Panc1 (cell line): ENCODE data around the gene SPOCK1. TPM values are rescaled to one million over a fixed set of nuclear protein-coding genes. Genes with fewer than 3 reads are reported as not detected.

Experiments used
- ATAC-seq: fragments of 200-7000 bp; cut with Tn5 transposase; 2 replicates; pipeline ENCODE4 v1.9.1; 2020; ENCODE audit warnings: mild to moderate bottlenecking, moderate library complexity
- BruUV-seq: library from RNA; stranded (reverse); fragments of 400-500 nt; replicated peaks from 2 replicates; lab custom pipeline; 2021; lab: Mats Ljungman, UMichigan
- CTCF ChIA-PET: fragments of 300-600 bp; sonication (Branson Sonifier 250); formaldehyde crosslinking; loops from one replicate; lab custom pipeline; 2022; ENCODE audit warnings: antibody characterized with exemption; lab: Charles Lee
- POLR2A ChIA-PET: fragments of 300-600 bp; sonication (Branson Sonifier 250); formaldehyde crosslinking; loops from one replicate; lab custom pipeline; 2022; ENCODE audit warnings: antibody characterized with exemption; lab: Charles Lee
- DNase-seq: peaks from one replicate; pipeline ENCODE4 v3.0.0-alpha.2; 2010; ENCODE audit warnings: low read depth, low spot score
- H3K27ac ChIP-seq: 2 replicates; pipeline ENCODE4 v1.5.1; 2011; ENCODE audit warnings: mild to moderate bottlenecking, low read length, inconsistent platforms
- H3K27me3 ChIP-seq: fragments of 200-500 bp; sonication (Bioruptor generic); 2 replicates; pipeline ENCODE4 v1.6.0; 2014; ENCODE audit warnings: low read length, inconsistent platforms; ENCODE audit not compliant: control insufficient read depth, insufficient read depth
- H3K36me3 ChIP-seq: fragments of 200-500 bp; sonication (Bioruptor generic); 2 replicates; pipeline ENCODE4 v1.5.1; 2014; ENCODE audit warnings: inconsistent platforms, mild to moderate bottlenecking, low read length, moderate library complexity; ENCODE audit not compliant: control insufficient read depth, insufficient read depth
- H3K4me1 ChIP-seq: 2 replicates; pipeline ENCODE4 v1.5.1; 2011; ENCODE audit warnings: inconsistent platforms, mild to moderate bottlenecking, low read length, moderate library complexity; ENCODE audit not compliant: control insufficient read depth, insufficient read depth
- H3K4me3 ChIP-seq, 2 experiments: 2 replicates each; pipeline ENCODE4 v1.5.1; 2011 to 2012; ENCODE audit warnings: low read depth in 2 of 2, low read length in 2 of 2, mild to moderate bottlenecking in 2 of 2, inconsistent platforms in 1 of 2, moderate library complexity in 1 of 2
- H3K9me3 ChIP-seq: fragments of 200-500 bp; sonication (Bioruptor generic); 2 replicates; pipeline ENCODE4 v1.5.1; 2014; ENCODE audit warnings: low read depth, mild to moderate bottlenecking, inconsistent platforms, low read length, moderate library complexity; ENCODE audit not compliant: control insufficient read depth, insufficient read depth
- POLR2AphosphoS5 ChIP-seq: IDR thresholded peaks from 2 replicates; pipeline ENCODE4 v1.6.1; 2012; ENCODE audit warnings: mild to moderate bottlenecking, low read depth, low read length, moderate library complexity
- SIN3A ChIP-seq: IDR thresholded peaks from 2 replicates; pipeline ENCODE4 v1.6.1; 2012; ENCODE audit warnings: low read depth, mild to moderate bottlenecking, low read length, moderate library complexity, borderline replicate concordance; ENCODE audit not compliant: insufficient read depth
- TCF7L2 ChIP-seq: IDR thresholded peaks from 2 replicates; pipeline ENCODE4 v1.6.1; 2011; ENCODE audit warnings: mild to moderate bottlenecking, low read depth, low read length, inconsistent platforms
- in situ Hi-C: cut with HindIII; loops from 2 replicates; pipeline ENCODE4 v1.10.0; 2016; ENCODE audit warnings: low sequenced_read_pairs, low pct_unique_long_range_greater_than_20kb
- intact Hi-C: fragments of 100-400 bp; cut with micrococcal nuclease; formaldehyde crosslinking; loops from one replicate; pipeline ENCODE4 v1.10.0; 2022; ENCODE audit not compliant: unreplicated experiment
- total RNA-seq: library from RNA; stranded (reverse); gene quantifications from one replicate; pipeline ENCODE4 v1.2.1, GENCODE V29; 2021; ENCODE audit not compliant: unreplicated experiment
- TF ChIP-seq, protein P1 (sequence below): fragments of 450-650 bp; IDR thresholded peaks from 2 replicates; pipeline ENCODE4 v1.5.1; 2017; ENCODE audit warnings: mild to moderate bottlenecking
- TF ChIP-seq, protein P2 (sequence below), 2 experiments: IDR thresholded peaks; 2 replicates each; pipeline ENCODE4 v1.6.1; 2011 to 2012; ENCODE audit warnings: low read depth in 2 of 2, control low read depth in 1 of 2, low read length in 1 of 2, mild to moderate bottlenecking in 1 of 2, moderate library complexity in 1 of 2; ENCODE audit not compliant: insufficient read depth in 1 of 2

Gene SPOCK1
- total RNA-seq, 1 experiment from 2014 or later, result 15.6 TPM

DNA sequence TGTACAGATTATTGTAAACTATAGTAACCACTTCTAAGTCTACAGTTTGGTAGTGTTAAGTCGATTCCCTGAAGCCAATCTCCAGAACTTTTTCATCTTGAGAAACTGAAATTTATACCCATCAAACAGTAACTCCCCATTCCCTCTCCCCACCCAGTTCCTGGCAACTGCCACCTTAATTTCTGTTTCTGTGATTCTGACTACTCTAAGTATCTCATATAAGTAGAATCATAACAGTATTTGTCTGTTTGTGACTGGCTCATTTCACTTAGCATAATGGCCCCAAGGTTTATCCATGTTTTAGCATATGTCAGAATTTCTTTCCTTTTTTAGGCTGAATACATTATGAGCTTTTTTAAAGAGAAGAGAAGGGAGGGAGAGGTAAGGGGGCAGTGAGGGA lies 61.4 kb downstream of the SPOCK1 start:
- no peak for TF ChIP-seq TCF7L2
- TF ChIP-seq, protein P1, sequence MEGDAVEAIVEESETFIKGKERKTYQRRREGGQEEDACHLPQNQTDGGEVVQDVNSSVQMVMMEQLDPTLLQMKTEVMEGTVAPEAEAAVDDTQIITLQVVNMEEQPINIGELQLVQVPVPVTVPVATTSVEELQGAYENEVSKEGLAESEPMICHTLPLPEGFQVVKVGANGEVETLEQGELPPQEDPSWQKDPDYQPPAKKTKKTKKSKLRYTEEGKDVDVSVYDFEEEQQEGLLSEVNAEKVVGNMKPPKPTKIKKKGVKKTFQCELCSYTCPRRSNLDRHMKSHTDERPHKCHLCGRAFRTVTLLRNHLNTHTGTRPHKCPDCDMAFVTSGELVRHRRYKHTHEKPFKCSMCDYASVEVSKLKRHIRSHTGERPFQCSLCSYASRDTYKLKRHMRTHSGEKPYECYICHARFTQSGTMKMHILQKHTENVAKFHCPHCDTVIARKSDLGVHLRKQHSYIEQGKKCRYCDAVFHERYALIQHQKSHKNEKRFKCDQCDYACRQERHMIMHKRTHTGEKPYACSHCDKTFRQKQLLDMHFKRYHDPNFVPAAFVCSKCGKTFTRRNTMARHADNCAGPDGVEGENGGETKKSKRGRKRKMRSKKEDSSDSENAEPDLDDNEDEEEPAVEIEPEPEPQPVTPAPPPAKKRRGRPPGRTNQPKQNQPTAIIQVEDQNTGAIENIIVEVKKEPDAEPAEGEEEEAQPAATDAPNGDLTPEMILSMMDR, result no peak
- TF ChIP-seq, protein P2, sequence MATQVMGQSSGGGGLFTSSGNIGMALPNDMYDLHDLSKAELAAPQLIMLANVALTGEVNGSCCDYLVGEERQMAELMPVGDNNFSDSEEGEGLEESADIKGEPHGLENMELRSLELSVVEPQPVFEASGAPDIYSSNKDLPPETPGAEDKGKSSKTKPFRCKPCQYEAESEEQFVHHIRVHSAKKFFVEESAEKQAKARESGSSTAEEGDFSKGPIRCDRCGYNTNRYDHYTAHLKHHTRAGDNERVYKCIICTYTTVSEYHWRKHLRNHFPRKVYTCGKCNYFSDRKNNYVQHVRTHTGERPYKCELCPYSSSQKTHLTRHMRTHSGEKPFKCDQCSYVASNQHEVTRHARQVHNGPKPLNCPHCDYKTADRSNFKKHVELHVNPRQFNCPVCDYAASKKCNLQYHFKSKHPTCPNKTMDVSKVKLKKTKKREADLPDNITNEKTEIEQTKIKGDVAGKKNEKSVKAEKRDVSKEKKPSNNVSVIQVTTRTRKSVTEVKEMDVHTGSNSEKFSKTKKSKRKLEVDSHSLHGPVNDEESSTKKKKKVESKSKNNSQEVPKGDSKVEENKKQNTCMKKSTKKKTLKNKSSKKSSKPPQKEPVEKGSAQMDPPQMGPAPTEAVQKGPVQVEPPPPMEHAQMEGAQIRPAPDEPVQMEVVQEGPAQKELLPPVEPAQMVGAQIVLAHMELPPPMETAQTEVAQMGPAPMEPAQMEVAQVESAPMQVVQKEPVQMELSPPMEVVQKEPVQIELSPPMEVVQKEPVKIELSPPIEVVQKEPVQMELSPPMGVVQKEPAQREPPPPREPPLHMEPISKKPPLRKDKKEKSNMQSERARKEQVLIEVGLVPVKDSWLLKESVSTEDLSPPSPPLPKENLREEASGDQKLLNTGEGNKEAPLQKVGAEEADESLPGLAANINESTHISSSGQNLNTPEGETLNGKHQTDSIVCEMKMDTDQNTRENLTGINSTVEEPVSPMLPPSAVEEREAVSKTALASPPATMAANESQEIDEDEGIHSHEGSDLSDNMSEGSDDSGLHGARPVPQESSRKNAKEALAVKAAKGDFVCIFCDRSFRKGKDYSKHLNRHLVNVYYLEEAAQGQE (IDR thresholded peaks at IDR 0.05; ENCODE audit: insufficient read depth in 1 of 2, low read depth in 2 of 2, low read length in 1 of 2), result no peak
- no peak for TF ChIP-seq SIN3A
- TF ChIP-seq POLR2AphosphoS5, result no peak
- DNase-seq (no peak), ATAC-seq (no peak)
- Histone ChIP-seq H3K27me3 (no peaks in the 10 kb centered on the region), H3K9me3 (no peaks in the 10 kb centered on the region), H3K36me3 (no peaks in the 10 kb centered on the region), H3K4me1 (no peaks in the 10 kb centered on the region), H3K27ac (no peak overlapping the region), H3K4me3 (no peak overlapping the region)
- ChIA-PET POLR2A (no interaction called here), CTCF (no interaction called here)
- intact Hi-C loops (no loop called here), in situ Hi-C loops (no loop called here)
- BruUV-seq, result no TSS peak

GRCh38 chr5:137433539-137433938 lies 65.6 kb downstream of the SPOCK1 start:
- Histone ChIP-seq H3K9me3 (no peaks in the 10 kb centered on the region), H3K4me3 (no peak overlapping the region), H3K27me3 (no peaks in the 10 kb centered on the region), H3K27ac (no peak overlapping the region), H3K4me1 (no peaks in the 10 kb centered on the region), H3K36me3 (no peaks in the 10 kb centered on the region)
- in situ Hi-C loops (no loop called here), intact Hi-C loops (no loop called here)
- CTCF ChIA-PET, result no interaction called here
- no TSS peak for BruUV-seq
- ATAC-seq, result no peak
- no peak for TF ChIP-seq POLR2AphosphoS5
- TF ChIP-seq TCF7L2, result no peak
- TF ChIP-seq SIN3A, result no peak
- TF ChIP-seq, protein P2 (IDR thresholded peaks at IDR 0.05; ENCODE audit: insufficient read depth in 1 of 2, low read depth in 2 of 2, low read length in 1 of 2), result no peak
- TF ChIP-seq, protein P1, result no peak
- POLR2A ChIA-PET, result no interaction called here
- no peak for DNase-seq
